BLaER1 treated with 17β-estradiol and CSF1 and Interleukin-3, amounts not matched to agents 10 nM and 100 nM (cell line): ENCODE data around the gene GPER1.

ENCODE experiments used
- H3K27ac ChIP-seq, 11 experiments: shearing (Covaris generic); formaldehyde crosslinking; 2 replicates each; pipeline ENCODE4 v1.8.1; 2022
- H3K27me3 ChIP-seq, 11 experiments: shearing (Covaris generic); formaldehyde crosslinking; 2 replicates each; pipeline ENCODE4 v1.8.1; 2022
- H3K36me3 ChIP-seq, 11 experiments: shearing (Covaris generic); formaldehyde crosslinking; 2 replicates each; pipeline ENCODE4 v1.8.1; 2022
- H3K4me1 ChIP-seq, 10 experiments: shearing (Covaris generic); formaldehyde crosslinking; 2 replicates each; pipeline ENCODE4 v1.8.1; 2022
- H3K4me2 ChIP-seq, 11 experiments: shearing (Covaris generic); formaldehyde crosslinking; 2 replicates each; pipeline ENCODE4 v1.8.1; 2022
- H3K4me3 ChIP-seq, 10 experiments: shearing (Covaris generic); formaldehyde crosslinking; 2 replicates each; pipeline ENCODE4 v1.8.1; 2022
- H3K9ac ChIP-seq, 11 experiments: shearing (Covaris generic); formaldehyde crosslinking; 2 replicates each; pipeline ENCODE4 v1.8.1; 2022
- H3K9me3 ChIP-seq, 11 experiments: shearing (Covaris generic); formaldehyde crosslinking; replicated peaks in 1 of 11; 2 replicates each; pipeline ENCODE4 v1.8.1; 2022
- H4K20me1 ChIP-seq, 11 experiments: shearing (Covaris generic); formaldehyde crosslinking; 2 replicates each; pipeline ENCODE4 v1.8.1; 2022
- Cebpa-rat ChIP-seq, 11 experiments: shearing (Covaris generic); IDR thresholded peaks; 2 replicates each; pipeline ENCODE4 v1.8.1; 2022

Gene GPER1

DNA sequence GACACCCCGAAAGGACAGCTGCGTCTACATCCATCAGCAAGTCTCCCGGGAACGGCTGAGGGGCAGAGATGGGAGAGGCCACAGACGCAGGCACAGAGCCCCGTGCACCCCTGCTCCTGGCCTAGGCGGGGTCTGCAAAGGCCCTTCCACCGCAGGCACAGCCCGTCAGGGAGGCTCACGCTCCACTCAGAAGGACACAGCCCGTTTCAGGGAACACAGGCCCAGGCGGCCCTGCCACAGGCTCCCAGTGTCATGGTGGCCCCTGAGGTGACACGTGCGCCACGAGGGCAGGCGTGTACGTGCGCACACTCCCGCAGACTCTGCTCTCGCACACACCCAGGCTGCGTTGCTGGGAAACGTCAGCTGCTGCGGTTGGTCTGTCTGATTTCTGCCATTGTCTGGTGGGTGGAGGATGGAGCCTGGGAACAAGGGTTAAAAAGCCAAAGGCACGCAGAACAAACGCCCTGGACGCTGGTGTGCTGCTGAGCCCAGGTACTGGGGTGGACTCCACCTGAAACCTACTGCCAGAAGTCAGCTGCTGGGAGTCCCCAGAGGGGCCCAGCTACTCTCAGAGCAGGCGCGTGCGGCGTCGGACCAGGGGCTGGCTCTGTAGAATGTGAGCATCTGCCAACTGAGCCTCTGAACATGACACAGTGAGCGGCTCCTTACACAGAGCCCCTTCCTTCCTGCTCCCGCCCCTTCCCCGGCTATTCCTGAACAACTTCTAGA is 13.1 kb downstream of the GPER1 start:
- peak overlapping the region; percentile 79 to 97 (median 93) for H3K4me2 ChIP-seq
- H3K27me3 ChIP-seq = peaks cover 0 to 27% (median 0%) of the 10 kb centered on the region in 11 experiments; a peak in 7 of 22 replicates
- H3K4me1 ChIP-seq = peaks cover 65 to 100% (median 96%) of the 10 kb centered on the region in 10 experiments
- H4K20me1 ChIP-seq = peaks cover 0 to 93% (median 64%) of the 10 kb centered on the region in 11 experiments; a peak in 20 of 22 replicates
- peaks cover 0 to 17% (median 12%) of the 10 kb centered on the region in 11 experiments; a peak in 10 of 22 replicates for H3K36me3 ChIP-seq
- peak overlapping the region in 9 of 11 experiments; percentile 35 to 77 (median 59); a peak in 17 of 22 replicates for H3K9ac ChIP-seq
- no peak for TF ChIP-seq Cebpa-rat (IDR thresholded peaks at IDR 0.05)
- peak overlapping the region in 9 of 11 experiments; percentile 13 to 76 (median 57); a peak in 18 of 22 replicates for H3K27ac ChIP-seq
- no peaks in the 10 kb centered on the region for H3K9me3 ChIP-seq
- peak overlapping the region in 7 of 10 experiments; percentile 40 to 64 (median 52); a peak in 10 of 20 replicates for H3K4me3 ChIP-seq

GRCh38 chr7:1101563-1102431 is 13.9 kb downstream of the GPER1 start:
- H4K20me1 ChIP-seq = peaks cover 0 to 93% (median 68%) of the 10 kb centered on the region in 11 experiments; a peak in 20 of 22 replicates

DNA sequence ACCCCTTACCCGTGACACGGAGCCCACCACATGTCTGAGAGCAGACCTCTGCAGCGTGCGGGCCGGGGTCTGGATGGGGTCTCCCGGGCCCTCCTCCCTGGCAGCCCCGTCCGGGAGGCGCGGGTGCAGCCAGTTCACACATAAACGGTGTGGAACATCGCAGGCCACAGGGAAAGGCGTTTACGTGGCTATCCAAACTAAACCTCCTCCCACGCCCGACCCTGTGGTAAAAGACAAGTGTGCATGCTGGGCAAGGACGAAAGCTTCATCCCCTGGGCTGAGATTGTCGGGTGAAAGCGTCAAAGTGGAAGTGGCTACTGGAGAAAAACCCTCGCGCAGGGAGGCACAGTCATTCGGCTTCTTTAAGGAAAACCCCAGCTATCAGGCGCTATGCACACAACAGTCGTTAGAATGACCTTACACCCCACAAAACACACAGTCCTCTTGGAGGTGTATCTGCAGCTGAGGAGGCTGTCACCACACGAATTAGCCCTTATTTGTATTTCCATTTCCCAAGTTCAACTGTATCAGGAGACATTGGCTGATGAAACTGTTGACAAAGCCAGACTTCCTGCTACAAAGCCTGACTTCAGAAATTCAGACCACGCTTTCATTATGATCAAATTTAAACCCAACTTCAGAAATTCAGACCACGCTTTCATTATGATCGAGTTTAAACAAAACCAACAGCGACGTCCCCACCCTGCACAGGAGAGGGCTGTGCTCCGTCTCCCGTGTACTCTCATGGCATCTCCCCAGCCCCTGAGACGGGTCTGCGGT is 15.3 kb downstream of the GPER1 start:
- Histone ChIP-seq H4K20me1 (peaks cover 0 to 92% (median 80%) of the 10 kb centered on the region in 11 experiments; a peak in 20 of 22 replicates), H3K4me3 (no peak overlapping the region), H3K27ac (peak overlapping the region in 9 of 11 experiments; percentile 21 to 59 (median 30); a peak in 15 of 22 replicates), H3K36me3 (peaks cover 0 to 17% (median 9%) of the 10 kb centered on the region in 11 experiments; a peak in 10 of 22 replicates), H3K4me2 (peak overlapping the region; percentile 79 to 97 (median 93)), H3K4me1 (peaks cover 82 to 99% (median 97%) of the 10 kb centered on the region in 10 experiments), H3K9ac (peak overlapping the region in 5 of 11 experiments; percentile 4 to 43 (median 17); a peak in 4 of 22 replicates), H3K27me3 (peaks cover 0 to 45% (median 0%) of the 10 kb centered on the region in 11 experiments; a peak in 8 of 22 replicates), H3K9me3 (no peaks in the 10 kb centered on the region)
- no peak for TF ChIP-seq Cebpa-rat (IDR thresholded peaks at IDR 0.05)

More at GRCh38 chr7:1101563-1102431, 13.9 kb downstream of the GPER1 start:
- Histone ChIP-seq H3K4me1 (peaks cover 73 to 100% (median 96%) of the 10 kb centered on the region in 10 experiments), H3K4me2 (peak overlapping the region; percentile 79 to 97 (median 93)), H3K4me3 (no peak overlapping the region), H3K27me3 (peaks cover 0 to 35% (median 0%) of the 10 kb centered on the region in 11 experiments; a peak in 8 of 22 replicates), H3K9ac (peak overlapping the region in 6 of 11 experiments; percentile 35 to 77 (median 66); a peak in 9 of 22 replicates), H3K9me3 (no peaks in the 10 kb centered on the region), H3K36me3 (peaks cover 0 to 17% (median 12%) of the 10 kb centered on the region in 11 experiments; a peak in 10 of 22 replicates), H3K27ac (peak overlapping the region in 5 of 11 experiments; percentile 14 to 76 (median 71); a peak in 6 of 22 replicates)
- TF ChIP-seq Cebpa-rat (IDR thresholded peaks at IDR 0.05) = no peak

GRCh38 chr7:1103789-1104515 is 16.0 kb downstream of the GPER1 start:
- Histone ChIP-seq H3K36me3 (peaks cover 0 to 17% (median 7%) of the 10 kb centered on the region in 11 experiments; a peak in 7 of 22 replicates), H3K27me3 (peaks cover 0 to 51% (median 0%) of the 10 kb centered on the region in 11 experiments; a peak in 8 of 22 replicates), H4K20me1 (peaks cover 0 to 99% (median 87%) of the 10 kb centered on the region in 11 experiments; a peak in 20 of 22 replicates), H3K9ac (peak overlapping the region in 5 of 11 experiments; percentile 4 to 43 (median 17); a peak in 2 of 22 replicates), H3K4me2 (peak overlapping the region; percentile 79 to 97 (median 93)), H3K4me1 (peaks cover 82 to 99% (median 98%) of the 10 kb centered on the region in 10 experiments), H3K9me3 (no peaks in the 10 kb centered on the region), H3K27ac (peak overlapping the region in 9 of 11 experiments; percentile 21 to 59 (median 30); a peak in 15 of 22 replicates), H3K4me3 (no peak overlapping the region)
- no peak for TF ChIP-seq Cebpa-rat (IDR thresholded peaks at IDR 0.05)

GRCh38 chr7:1104516-1105179 is 16.7 kb downstream of the GPER1 start:
- TF ChIP-seq Cebpa-rat (IDR thresholded peaks at IDR 0.05) = no peak
- no peak overlapping the region for H3K4me3 ChIP-seq
- peaks cover 0 to 17% (median 7%) of the 10 kb centered on the region in 11 experiments; a peak in 7 of 22 replicates for H3K36me3 ChIP-seq
- peak overlapping the region; percentile 79 to 97 (median 93) for H3K4me2 ChIP-seq
- H3K27ac ChIP-seq = peak overlapping the region in 5 of 11 experiments; percentile 2 to 59 (median 21); a peak in 3 of 22 replicates
- H3K27me3 ChIP-seq = peaks cover 0 to 55% (median 0%) of the 10 kb centered on the region in 11 experiments; a peak in 8 of 22 replicates
- H3K9me3 ChIP-seq = no peaks in the 10 kb centered on the region
- peaks cover 81 to 99% (median 98%) of the 10 kb centered on the region in 10 experiments for H3K4me1 ChIP-seq
- peaks cover 0 to 99% (median 90%) of the 10 kb centered on the region in 11 experiments; a peak in 20 of 22 replicates for H4K20me1 ChIP-seq
- peak overlapping the region in 3 of 11 experiments; percentile 21 to 32 (median 25); a peak in 3 of 22 replicates for H3K9ac ChIP-seq

GRCh38 chr7:1105189-1105588 is 17.3 kb downstream of the GPER1 start:
- H3K9ac ChIP-seq = peak overlapping the region in 3 of 11 experiments; percentile 7 to 32 (median 21); a peak in 4 of 22 replicates
- peaks cover 0 to 99% (median 90%) of the 10 kb centered on the region in 11 experiments; a peak in 20 of 22 replicates for H4K20me1 ChIP-seq
- H3K36me3 ChIP-seq = peaks cover 0 to 17% (median 7%) of the 10 kb centered on the region in 11 experiments; a peak in 7 of 22 replicates
- no peak overlapping the region for H3K4me3 ChIP-seq
- TF ChIP-seq Cebpa-rat (IDR thresholded peaks at IDR 0.05) = no peak
- H3K27ac ChIP-seq = peak overlapping the region in 4 of 11 experiments; percentile 2 to 21 (median 17); a peak in 2 of 22 replicates
- peaks cover 81 to 99% (median 98%) of the 10 kb centered on the region in 10 experiments for H3K4me1 ChIP-seq
- no peaks in the 10 kb centered on the region for H3K9me3 ChIP-seq
- H3K27me3 ChIP-seq = peaks cover 0 to 60% (median 0%) of the 10 kb centered on the region in 11 experiments; a peak in 8 of 22 replicates
- H3K4me2 ChIP-seq = peak overlapping the region; percentile 60 to 97 (median 93)
